BLaER1 treated with 17β-estradiol and CSF1 and Interleukin-3, amounts not matched to agents 10 nM and 100 nM (cell line): ENCODE measurements around the gene LIPC.
A peak's percentile ranks its signal among the peaks of the same experiment; 100 is the strongest.

Experiments used
- H3K27ac ChIP-seq, 11 experiments: shearing (Covaris generic); formaldehyde crosslinking; 2 replicates each; pipeline ENCODE4 v1.8.1; 2022
- H3K27me3 ChIP-seq, 11 experiments: shearing (Covaris generic); formaldehyde crosslinking; 2 replicates each; pipeline ENCODE4 v1.8.1; 2022
- H3K36me3 ChIP-seq, 11 experiments: shearing (Covaris generic); formaldehyde crosslinking; 2 replicates each; pipeline ENCODE4 v1.8.1; 2022
- H3K4me1 ChIP-seq, 10 experiments: shearing (Covaris generic); formaldehyde crosslinking; 2 replicates each; pipeline ENCODE4 v1.8.1; 2022
- H3K4me2 ChIP-seq, 11 experiments: shearing (Covaris generic); formaldehyde crosslinking; 2 replicates each; pipeline ENCODE4 v1.8.1; 2022
- H3K4me3 ChIP-seq, 10 experiments: shearing (Covaris generic); formaldehyde crosslinking; 2 replicates each; pipeline ENCODE4 v1.8.1; 2022
- H3K9ac ChIP-seq, 11 experiments: shearing (Covaris generic); formaldehyde crosslinking; 2 replicates each; pipeline ENCODE4 v1.8.1; 2022
- H3K9me3 ChIP-seq, 11 experiments: shearing (Covaris generic); formaldehyde crosslinking; replicated peaks in 1 of 11; 2 replicates each; pipeline ENCODE4 v1.8.1; 2022
- H4K20me1 ChIP-seq, 11 experiments: shearing (Covaris generic); formaldehyde crosslinking; 2 replicates each; pipeline ENCODE4 v1.8.1; 2022
- Cebpa-rat ChIP-seq, 11 experiments: shearing (Covaris generic); IDR thresholded peaks; 2 replicates each; pipeline ENCODE4 v1.8.1; 2022

LIPC gene

GRCh38 chr15:58391088-58391487 lies 40.7 kb upstream of the LIPC start:
- H4K20me1 ChIP-seq: no peaks in the 10 kb centered on the region
- no peak overlapping the region for H3K27ac ChIP-seq
- TF ChIP-seq Cebpa-rat (IDR thresholded peaks at IDR 0.05): no peak
- H3K9ac ChIP-seq: no peak overlapping the region
- no peak overlapping the region for H3K4me2 ChIP-seq
- peaks cover 2 to 18% (median 15%) of the 10 kb centered on the region in 10 experiments; a peak in 16 of 20 replicates for H3K4me1 ChIP-seq
- H3K36me3 ChIP-seq: no peaks in the 10 kb centered on the region
- H3K4me3 ChIP-seq: no peak overlapping the region
- H3K27me3 ChIP-seq: no peaks in the 10 kb centered on the region
- H3K9me3 ChIP-seq: peaks cover 0 to 26% (median 11%) of the 10 kb centered on the region in 11 experiments; a peak in 15 of 22 replicates

- no peak overlapping the region for H3K9ac ChIP-seq
- H3K27ac ChIP-seq: no peak overlapping the region
- no peaks in the 10 kb centered on the region for H3K36me3 ChIP-seq
- H4K20me1 ChIP-seq: no peaks in the 10 kb centered on the region
- peak overlapping the region in 3 of 11 experiments; percentile 20 to 30 (median 26); a peak in 4 of 22 replicates for H3K4me2 ChIP-seq
- H3K27me3 ChIP-seq: no peaks in the 10 kb centered on the region
- peaks cover 7 to 23% (median 18%) of the 10 kb centered on the region in 10 experiments; a peak in 15 of 20 replicates for H3K4me1 ChIP-seq
- no peak for TF ChIP-seq Cebpa-rat (IDR thresholded peaks at IDR 0.05)
- peaks cover 0 to 25% (median 11%) of the 10 kb centered on the region in 11 experiments; a peak in 15 of 22 replicates for H3K9me3 ChIP-seq
- H3K4me3 ChIP-seq: no peak overlapping the region
Measured at GRCh38 chr15:58392141-58392540, 39.6 kb upstream of the LIPC start.

GRCh38 chr15:58392611-58393161 lies 39.1 kb upstream of the LIPC start:
- Histone ChIP-seq H4K20me1 (no peaks in the 10 kb centered on the region), H3K9me3 (peaks cover 0 to 20% (median 11%) of the 10 kb centered on the region in 11 experiments; a peak in 15 of 22 replicates), H3K4me3 (no peak overlapping the region), H3K4me2 (peak overlapping the region in 5 of 11 experiments; percentile 2 to 30 (median 26); a peak in 4 of 22 replicates), H3K27me3 (no peaks in the 10 kb centered on the region), H3K27ac (no peak overlapping the region), H3K36me3 (no peaks in the 10 kb centered on the region), H3K9ac (no peak overlapping the region), H3K4me1 (peaks cover 7 to 24% (median 18%) of the 10 kb centered on the region in 10 experiments; a peak in 15 of 20 replicates)
- TF ChIP-seq Cebpa-rat (IDR thresholded peaks at IDR 0.05): no peak

- Histone ChIP-seq H3K9me3 (peaks cover 0 to 14% (median 7%) of the 10 kb centered on the region in 11 experiments; a peak in 15 of 22 replicates), H3K4me2 (0 out of 22 replicates have a peak overlapping the region, but pooled peaks of 1 of the 11 experiments have one; percentile 30), H3K36me3 (no peaks in the 10 kb centered on the region), H3K4me1 (peaks cover 5 to 24% (median 18%) of the 10 kb centered on the region in 10 experiments; a peak in 15 of 20 replicates), H3K27ac (no peak overlapping the region), H3K27me3 (no peaks in the 10 kb centered on the region), H4K20me1 (no peaks in the 10 kb centered on the region), H3K9ac (no peak overlapping the region), H3K4me3 (no peak overlapping the region)
- TF ChIP-seq Cebpa-rat (IDR thresholded peaks at IDR 0.05): no peak
Measured at GRCh38 chr15:58393241-58393662, 38.5 kb upstream of the LIPC start.

- H3K9me3 ChIP-seq: peaks cover 0 to 1% (median 0%) of the 10 kb centered on the region in 11 experiments; a peak in 1 of 22 replicates
- H3K4me2 ChIP-seq: peak overlapping the region in 9 of 11 experiments; percentile 10 to 48 (median 36); a peak in 12 of 22 replicates
- H3K27me3 ChIP-seq: no peaks in the 10 kb centered on the region
- no peak overlapping the region for H3K4me3 ChIP-seq
- no peak overlapping the region for H3K27ac ChIP-seq
- no peak overlapping the region for H3K9ac ChIP-seq
- H4K20me1 ChIP-seq: no peaks in the 10 kb centered on the region
- H3K36me3 ChIP-seq: no peaks in the 10 kb centered on the region
- H3K4me1 ChIP-seq: peaks cover 5 to 31% (median 19%) of the 10 kb centered on the region in 10 experiments; a peak in 16 of 20 replicates
- peak in 2 of 11 experiments; percentile 22 to 35; a peak in 1 of 22 replicates for TF ChIP-seq Cebpa-rat (IDR thresholded peaks at IDR 0.05)
Measured at GRCh38 chr15:58396181-58396580, 35.6 kb upstream of the LIPC start.

- Histone ChIP-seq H3K36me3 (no peaks in the 10 kb centered on the region), H3K4me2 (no peak overlapping the region), H3K9me3 (peaks cover 0 to 4% (median 0%) of the 10 kb centered on the region in 11 experiments; a peak in 1 of 22 replicates), H3K27ac (no peak overlapping the region), H4K20me1 (no peaks in the 10 kb centered on the region), H3K9ac (no peak overlapping the region), H3K4me3 (no peak overlapping the region), H3K27me3 (no peaks in the 10 kb centered on the region), H3K4me1 (peaks cover 2 to 19% (median 10%) of the 10 kb centered on the region in 10 experiments; a peak in 14 of 20 replicates)
- no peak for TF ChIP-seq Cebpa-rat (IDR thresholded peaks at IDR 0.05)
Measured at GRCh38 chr15:58398071-58398470, 33.7 kb upstream of the LIPC start.

GRCh38 chr15:58398643-58399042 lies 33.1 kb upstream of the LIPC start:
- Histone ChIP-seq H4K20me1 (no peaks in the 10 kb centered on the region), H3K36me3 (no peaks in the 10 kb centered on the region), H3K4me1 (peaks cover 0 to 19% (median 8%) of the 10 kb centered on the region in 10 experiments; a peak in 11 of 20 replicates), H3K9me3 (peaks cover 0 to 4% (median 0%) of the 10 kb centered on the region in 11 experiments; a peak in 2 of 22 replicates), H3K27ac (no peak overlapping the region), H3K4me3 (no peak overlapping the region), H3K27me3 (no peaks in the 10 kb centered on the region), H3K9ac (no peak overlapping the region), H3K4me2 (no peak overlapping the region)
- no peak for TF ChIP-seq Cebpa-rat (IDR thresholded peaks at IDR 0.05)

GRCh38 chr15:58399739-58400138 lies 32.1 kb upstream of the LIPC start:
- no peak for TF ChIP-seq Cebpa-rat (IDR thresholded peaks at IDR 0.05)
- Histone ChIP-seq H3K4me1 (peaks cover 0 to 19% (median 8%) of the 10 kb centered on the region in 10 experiments; a peak in 11 of 20 replicates), H4K20me1 (no peaks in the 10 kb centered on the region), H3K27me3 (no peaks in the 10 kb centered on the region), H3K36me3 (no peaks in the 10 kb centered on the region), H3K27ac (no peak overlapping the region), H3K4me2 (peak overlapping the region in 3 of 11 experiments; percentile 4 to 29 (median 17); a peak in 3 of 22 replicates), H3K4me3 (no peak overlapping the region), H3K9me3 (peaks cover 0 to 9% (median 0%) of the 10 kb centered on the region in 11 experiments; a peak in 2 of 22 replicates), H3K9ac (no peak overlapping the region)

GRCh38 chr15:58401276-58401675 lies 30.5 kb upstream of the LIPC start:
- Histone ChIP-seq H3K27ac (no peak overlapping the region), H3K4me1 (peaks cover 0 to 12% (median 4%) of the 10 kb centered on the region in 10 experiments; a peak in 11 of 20 replicates), H3K9ac (no peak overlapping the region), H3K9me3 (peaks cover 0 to 9% (median 0%) of the 10 kb centered on the region in 11 experiments; a peak in 2 of 22 replicates), H4K20me1 (no peaks in the 10 kb centered on the region), H3K36me3 (no peaks in the 10 kb centered on the region), H3K4me3 (no peak overlapping the region), H3K27me3 (no peaks in the 10 kb centered on the region), H3K4me2 (no peak overlapping the region)
- no peak for TF ChIP-seq Cebpa-rat (IDR thresholded peaks at IDR 0.05)
